IMR-90 (cell line): Measurements from ENCODE around the gene CLIC1. TPM values are rescaled to one million over a fixed set of nuclear protein-coding genes. Genes with fewer than 3 reads are reported as not detected.

Source experiments
- ATAC-seq: fragments of 200-7000 bp; cut with Tn5 transposase; 2 replicates; pipeline ENCODE4 v1.9.1; 2020; ENCODE audit warnings: low read depth, mild to moderate bottlenecking, moderate library complexity
- BruUV-seq: library from RNA; stranded (reverse); fragments of 400-500 nt; replicated peaks from 2 replicates; lab custom pipeline; 2021; lab: Mats Ljungman, UMichigan
- CTCF ChIA-PET: fragments of 300-600 bp; formaldehyde crosslinking; extraction: SDS; loops from one replicate; lab custom pipeline; 2021; ENCODE audit warnings: antibody characterized with exemption; lab: Yijun Ruan, JAX
- POLR2A ChIA-PET: fragments of 300-600 bp; sonication (Branson Sonifier 250); formaldehyde crosslinking; loops from one replicate; lab custom pipeline; 2022; ENCODE audit warnings: antibody characterized with exemption; ENCODE audit not compliant: unreplicated experiment; lab: Charles Lee
- DNase-seq: peaks from one replicate; pipeline ENCODE4 v3.0.0; 2013
- H2AFZ ChIP-seq: replicated peaks from 2 replicates; pipeline ENCODE3; 2013; ENCODE audit warnings: low read length, mild to moderate bottlenecking; ENCODE audit not compliant: poor library complexity
- H2AK5ac ChIP-seq: 2 replicates; pipeline ENCODE4 v1.6.1; 2013; ENCODE audit warnings: low read depth, low read length, inconsistent platforms
- H2AK9ac ChIP-seq: replicated peaks from 2 replicates; pipeline ENCODE3; 2013; ENCODE audit warnings: mild to moderate bottlenecking, low read depth, low read length, moderate library complexity; ENCODE audit not compliant: poor library complexity
- H2BK120ac ChIP-seq: 2 replicates; pipeline ENCODE4 v1.6.1; 2013; ENCODE audit warnings: low read depth, low read length, inconsistent platforms
- H2BK15ac ChIP-seq: 3 replicates; pipeline ENCODE4 v1.6.1; 2013; ENCODE audit warnings: low read depth, low read length, inconsistent platforms
- H2BK20ac ChIP-seq: 2 replicates; pipeline ENCODE4 v1.6.1; 2013; ENCODE audit warnings: low read depth, mild to moderate bottlenecking, inconsistent platforms, low read length, moderate library complexity
- H2BK5ac ChIP-seq: 2 replicates; pipeline ENCODE4 v1.6.1; 2013; ENCODE audit warnings: mild to moderate bottlenecking, low read depth, low read length, inconsistent platforms; ENCODE audit not compliant: poor library complexity, severe bottlenecking
- H3K14ac ChIP-seq: replicated peaks from 2 replicates; pipeline ENCODE4 v1.6.1; 2013; ENCODE audit warnings: low read depth, low read length, inconsistent platforms
- H3K18ac ChIP-seq: 2 replicates; pipeline ENCODE4 v1.6.1; 2013; ENCODE audit warnings: low read depth, low read length, control low read depth
- H3K23ac ChIP-seq: 2 replicates; pipeline ENCODE4 v1.6.1; 2013; ENCODE audit warnings: low read depth, low read length, inconsistent platforms
- H3K27ac ChIP-seq: 2 replicates; pipeline ENCODE4 v1.5.1; 2013; ENCODE audit warnings: mild to moderate bottlenecking, control low read depth, low read length; ENCODE audit not compliant: insufficient read depth
- H3K27me3 ChIP-seq: 2 replicates; pipeline ENCODE4 v1.6.1; 2013; ENCODE audit warnings: low read length; ENCODE audit not compliant: control insufficient read depth, insufficient read depth
- H3K36me3 ChIP-seq: 2 replicates; pipeline ENCODE4 v1.6.1; 2013; ENCODE audit warnings: low read length, mixed read lengths; ENCODE audit not compliant: control insufficient read depth, insufficient read depth
- H3K4ac ChIP-seq: 2 replicates; pipeline ENCODE4 v1.6.1; 2013; ENCODE audit warnings: low read depth, low read length, inconsistent platforms
- H3K4me1 ChIP-seq: 2 replicates; pipeline ENCODE4 v1.6.1; 2013; ENCODE audit warnings: low read length, mixed read lengths; ENCODE audit not compliant: control insufficient read depth, insufficient read depth
- H3K4me2 ChIP-seq: 2 replicates; pipeline ENCODE4 v1.6.1; 2013; ENCODE audit warnings: low read depth, mild to moderate bottlenecking, control low read depth, low read length, moderate library complexity
- H3K4me3 ChIP-seq: 2 replicates; pipeline ENCODE4 v1.5.1; 2013; ENCODE audit warnings: low read depth, mild to moderate bottlenecking, control low read depth, low read length, moderate library complexity; ENCODE audit not compliant: insufficient read depth
- H3K56ac ChIP-seq: 2 replicates; pipeline ENCODE4 v1.6.1; 2013; ENCODE audit warnings: low read length, inconsistent platforms; ENCODE audit not compliant: insufficient read depth; ENCODE audit errors: extremely low read depth
- H3K79me1 ChIP-seq, 2 experiments: 2 replicates each; pipeline ENCODE4 v1.6.1; 2013; ENCODE audit warnings: low read length in 2 of 2, inconsistent platforms in 1 of 2, low read depth in 1 of 2
- H3K9ac ChIP-seq: 2 replicates; pipeline ENCODE4 v1.6.1; 2013; ENCODE audit warnings: low read depth, low read length, control low read depth
- H3K9me1 ChIP-seq: 2 replicates; pipeline ENCODE4 v1.6.1; 2013; ENCODE audit warnings: low read length, inconsistent platforms; ENCODE audit not compliant: insufficient read depth
- H3K9me3 ChIP-seq: 2 replicates; pipeline ENCODE4 v1.6.1; 2013; ENCODE audit warnings: low read length; ENCODE audit not compliant: control insufficient read depth, insufficient read depth
- H4K20me1 ChIP-seq: 2 replicates; pipeline ENCODE4 v1.6.1; 2013; ENCODE audit warnings: low read length, inconsistent platforms; ENCODE audit not compliant: insufficient read depth
- H4K5ac ChIP-seq: 2 replicates; pipeline ENCODE4 v1.6.1; 2013; ENCODE audit warnings: mild to moderate bottlenecking, low read depth, low read length, control low read depth
- H4K8ac ChIP-seq, 2 experiments: 2 replicates each; pipeline ENCODE4 v1.6.1; 2013; ENCODE audit warnings: low read depth in 2 of 2, low read length in 2 of 2, control low read depth in 1 of 2, inconsistent platforms in 1 of 2
- H4K91ac ChIP-seq: 2 replicates; pipeline ENCODE4 v1.6.1; 2013; ENCODE audit warnings: low read depth, low read length, inconsistent platforms; ENCODE audit not compliant: insufficient read depth
- BHLHE40 ChIP-seq: fragments of 150-350 bp; IDR thresholded peaks from 2 replicates; pipeline ENCODE4 v1.6.1; 2016; ENCODE audit warnings: mild to moderate bottlenecking, low read depth, low read length
- CEBPB ChIP-seq: IDR thresholded peaks from 2 replicates; pipeline ENCODE4 v1.6.1; 2012; ENCODE audit warnings: low read depth, low read length, improper control_type of control experiment
- CHD1 ChIP-seq: IDR thresholded peaks from 2 replicates; pipeline ENCODE4 v1.6.1; 2012; ENCODE audit warnings: low read depth, low read length, improper control_type of control experiment
- CTCF ChIP-seq: conservative IDR thresholded peaks from 2 replicates; pipeline ENCODE4 v1.5.1; 2012; ENCODE audit warnings: mild to moderate bottlenecking, low read depth, low read length, improper control_type of control experiment
- ELK1 ChIP-seq: fragments of 150-350 bp; IDR thresholded peaks from 2 replicates; pipeline ENCODE4 v1.6.1; 2016; ENCODE audit warnings: low read depth, mild to moderate bottlenecking, low read length, moderate library complexity, borderline replicate concordance
- FOS ChIP-seq: fragments of 150-350 bp; IDR thresholded peaks from 2 replicates; pipeline ENCODE4 v1.6.1; 2016; ENCODE audit warnings: low read depth, low read length
- MAFK ChIP-seq: IDR thresholded peaks from 2 replicates; pipeline ENCODE4 v1.6.1; 2012; ENCODE audit warnings: low read depth, low read length, improper control_type of control experiment
- MAZ ChIP-seq: IDR thresholded peaks from 2 replicates; pipeline ENCODE4 v1.6.1; 2012; ENCODE audit warnings: low read depth, mild to moderate bottlenecking, low read length, improper control_type of control experiment, moderate library complexity, borderline replicate concordance
- MXI1 ChIP-seq: IDR thresholded peaks from 2 replicates; pipeline ENCODE4 v1.6.1; 2012; ENCODE audit warnings: low read depth, mild to moderate bottlenecking, low read length, moderate library complexity, borderline replicate concordance
- NFE2L2 ChIP-seq: fragments of 150-350 bp; IDR thresholded peaks from 2 replicates; pipeline ENCODE4 v1.6.1; 2016; ENCODE audit warnings: low read depth, mild to moderate bottlenecking, low read length
- POLR2A ChIP-seq: IDR thresholded peaks from 2 replicates; pipeline ENCODE4 v1.6.1; 2012; ENCODE audit warnings: mild to moderate bottlenecking, low read depth, low read length
- RAD21 ChIP-seq: IDR thresholded peaks from 2 replicates; pipeline ENCODE4 v1.6.1; 2012; ENCODE audit warnings: low read length, improper control_type of control experiment
- RCOR1 ChIP-seq: IDR thresholded peaks from 2 replicates; pipeline ENCODE4 v1.6.1; 2012; ENCODE audit warnings: mild to moderate bottlenecking, low read length, improper control_type of control experiment; ENCODE audit not compliant: insufficient replicate concordance
- RFX5 ChIP-seq: IDR thresholded peaks from 2 replicates; pipeline ENCODE4 v1.8.0; 2012; ENCODE audit warnings: low read depth, mild to moderate bottlenecking, low read length, moderate library complexity
- SMC3 ChIP-seq: fragments of 150-350 bp; IDR thresholded peaks from 2 replicates; pipeline ENCODE4 v1.6.1; 2016; ENCODE audit warnings: low read depth, mild to moderate bottlenecking, antibody characterized with exemption, low read length, moderate library complexity
- USF2 ChIP-seq: fragments of 150-350 bp; IDR thresholded peaks from 2 replicates; pipeline ENCODE4 v1.6.1; 2017; ENCODE audit warnings: mild to moderate bottlenecking, antibody characterized with exemption, low read length, low read depth
- WGBS, 2 experiments: methylation state at CpG; one replicate each; pipeline versions ENCODE4 v1.1.5 to v1.1.7; 2013; ENCODE audit warnings: missing lambda C conversion rate in 2 of 2; ENCODE audit not compliant: insufficient read length in 1 of 2; ENCODE audit errors: extremely low coverage in 2 of 2; 5-methylcytosine and 5-hydroxymethylcytosine counted together
- dilution Hi-C: fragments of 300-500 bp; cut with HindIII; formaldehyde crosslinking; loops from one replicate; pipeline ENCODE4 v1.14.3; 2018; ENCODE audit warnings: low sequenced_read_pairs; ENCODE audit not compliant: unreplicated experiment
- in situ Hi-C: fragments of 300-500 bp; cut with MboI; formaldehyde crosslinking; loops from 3 replicates; pipeline ENCODE4 v1.14.3; 2019; ENCODE audit warnings: low sequenced_read_pairs, inconsistent platforms, mixed read lengths
- intact Hi-C: fragments of 100-400 bp; cut with micrococcal nuclease; formaldehyde crosslinking; loops from 2 replicates; pipeline ENCODE4 v1.10.0; 2022
- polyA plus RNA-seq, 3 experiments: library from polyadenylated mRNA; depleted of rRNA; stranded (reverse); fragments of >200 nt; gene quantifications; 2 replicates each; pipeline ENCODE4 v1.2.3, GENCODE V29; 2012; ENCODE audit warnings: low replicate concordance in 1 of 3
- total RNA-seq: library from RNA; depleted of rRNA; stranded (reverse); fragments of >200 nt; gene quantifications from 2 replicates; pipeline ENCODE4 v1.2.3, GENCODE V29; 2012

CLIC1 gene
- total and polyA plus RNA-seq, 2 of the 4 experiments (the other 2 are of a cell fraction) = 706 to 1,185 TPM

GRCh38 chr6:31764198-31764597 is 27.9 kb upstream of the CLIC1 start:
- Histone ChIP-seq H2AK9ac (peak overlapping the region; percentile 71), H3K27ac (no peak overlapping the region), H3K27me3 (no peaks in the 10 kb centered on the region), H3K4me1 (peaks cover 4% of the 10 kb centered on the region), H3K9me3 (no peaks in the 10 kb centered on the region), H2BK20ac (no peak overlapping the region), H4K20me1 (no peaks in the 10 kb centered on the region), H2BK5ac (no peak overlapping the region), H4K91ac (no peak overlapping the region), H4K5ac (no peak overlapping the region), H3K18ac (no peak overlapping the region), H3K4me3 (no peak overlapping the region), H2AFZ (no peak overlapping the region), H3K14ac (no peak overlapping the region), H3K23ac (no peak overlapping the region), H4K8ac (no peak overlapping the region), H3K9ac (no peak overlapping the region), H2BK120ac (no peak overlapping the region), H3K56ac (no peak overlapping the region), H3K4me2 (no peak overlapping the region), H3K36me3 (peaks cover 5% of the 10 kb centered on the region; the same call in 1 of the 2 replicates), H2BK15ac (no peak overlapping the region), H3K4ac (no peak overlapping the region), H3K9me1 (peaks cover 9% of the 10 kb centered on the region), H3K79me1 (no peaks in the 10 kb centered on the region), H2AK5ac (no peak overlapping the region; the same call in 1 of the 2 replicates)
- POLR2A ChIA-PET = no interaction called here
- intact Hi-C loops = no loop called here
- no peak for TF ChIP-seq MAFK
- TF ChIP-seq MAZ = no peak
- TF ChIP-seq RCOR1 = no peak
- TF ChIP-seq SMC3 = no peak
- no peak for TF ChIP-seq RFX5
- TF ChIP-seq CEBPB = no peak
- TF ChIP-seq RAD21 = no peak
- TF ChIP-seq CHD1 = no peak
- no peak for TF ChIP-seq POLR2A
- TF ChIP-seq BHLHE40 = no peak
- no peak for TF ChIP-seq ELK1
- no peak for TF ChIP-seq USF2
- TF ChIP-seq CTCF = no peak
- TF ChIP-seq MXI1 = no peak
- TF ChIP-seq NFE2L2 = no peak
- no peak for TF ChIP-seq FOS
- CTCF ChIA-PET = interaction anchor here (0.6 kb wide), 1 partner anchor 27 kb away, joined by 3 read pairs; no protein-coding TSS in a partner anchor
- in situ Hi-C loops = no loop called here
- no TSS peak for BruUV-seq
- no peak for ATAC-seq
- dilution Hi-C loops = no loop called here
- no CpG with 5 or more reads among the region's 4 CpGs for WGBS, 2 experiments
- no peak for DNase-seq
